ENCODE data around the gene DCAF12L1.

DCAF12L1 gene

GRCh38 chrX:126552313-126553022 lies at the start of gene DCAF12L1:
TSS of gene DCAF12L1 (minus strand) at chrX:126552814. CDS start at chrX:126552608, 206 bp downstream.
- DNase-seq: no peak

- DNase-seq: no peak
Observed at GRCh38 chrX:126580877-126581276, 28.3 kb upstream of the DCAF12L1 start.

GRCh38 chrX:126575911-126576310 lies 23.3 kb upstream of the DCAF12L1 start:
- DNase-seq: no peak

GRCh38 chrX:126557151-126557550 lies 4.5 kb upstream of the DCAF12L1 start:
- DNase-seq: no peak

- DNase-seq: no peak
Observed at GRCh38 chrX:126551725-126552312, 795 bp downstream of the DCAF12L1 start.

- no peak for DNase-seq
Observed at GRCh38 chrX:126551306-126551705, 1.3 kb downstream of the DCAF12L1 start.

GRCh38 chrX:126550816-126551215 lies 1.8 kb downstream of the DCAF12L1 start:
- DNase-seq: no peak

GRCh38 chrX:126509923-126510322 lies 42.7 kb downstream of the DCAF12L1 start:
- no peak for DNase-seq
